Dendritic cell treated with granulocyte-macrophage colony-stimulating factor and Interleukin-4, amounts not matched to agents 40 ng/mL and 50 ng/mL, for 4 days (primary cell): Measurements from ENCODE around the gene CNTNAP2.

Experiments used
- H3K27ac Mint-ChIP-seq: one replicate; pipeline ENCODE4 v1.8.0; 2022; ENCODE audit warnings: mild to moderate bottlenecking, mixed read lengths
- H3K27me3 Mint-ChIP-seq: one replicate; pipeline ENCODE4 v1.8.0; 2022; ENCODE audit warnings: mild to moderate bottlenecking, mixed read lengths
- H3K36me3 Mint-ChIP-seq: one replicate; pipeline ENCODE4 v1.8.0; 2022; ENCODE audit warnings: low read depth, mixed read lengths
- H3K4me1 Mint-ChIP-seq: one replicate; pipeline ENCODE4 v1.8.0; 2022; ENCODE audit warnings: low read depth, mixed read lengths
- H3K4me3 Mint-ChIP-seq: one replicate; pipeline ENCODE4 v1.8.0; 2022; ENCODE audit warnings: mild to moderate bottlenecking, moderate library complexity, mixed read lengths
- H3K9me3 Mint-ChIP-seq: one replicate; pipeline ENCODE4 v1.8.0; 2022; ENCODE audit warnings: mixed read lengths
- intact Hi-C: fragments of 100-400 bp; cut with micrococcal nuclease; formaldehyde crosslinking; loops from one replicate; pipeline ENCODE4 v1.15.0; 2022

Gene CNTNAP2

GRCh38 chr7:147483634-147484292 lies 1367.2 kb downstream of the CNTNAP2 start:
- Mint-ChIP-seq H3K36me3 (no peaks in the 10 kb centered on the region), H3K4me3 (no peak overlapping the region), H3K27ac (no peak overlapping the region), H3K9me3 (peaks cover 13% of the 10 kb centered on the region), H3K27me3 (no peaks in the 10 kb centered on the region), H3K4me1 (no peaks in the 10 kb centered on the region)
- intact Hi-C loops: no loop called here

GRCh38 chr7:147485660-147486210 lies 1369.1 kb downstream of the CNTNAP2 start:
- intact Hi-C loops: no loop called here
- H3K4me3 Mint-ChIP-seq: no peak overlapping the region
- no peaks in the 10 kb centered on the region for H3K4me1 Mint-ChIP-seq
- no peaks in the 10 kb centered on the region for H3K27me3 Mint-ChIP-seq
- H3K9me3 Mint-ChIP-seq: peaks cover 17% of the 10 kb centered on the region
- no peak overlapping the region for H3K27ac Mint-ChIP-seq
- no peaks in the 10 kb centered on the region for H3K36me3 Mint-ChIP-seq

- H3K9me3 Mint-ChIP-seq: peaks cover 32% of the 10 kb centered on the region
Measured at GRCh38 chr7:147492606-147493005, 1376.0 kb downstream of the CNTNAP2 start.

GRCh38 chr7:147496209-147496608 lies 1379.6 kb downstream of the CNTNAP2 start:
- intact Hi-C loops: no loop called here
- no peaks in the 10 kb centered on the region for H3K36me3 Mint-ChIP-seq
- H3K4me3 Mint-ChIP-seq: no peak overlapping the region
- no peaks in the 10 kb centered on the region for H3K27me3 Mint-ChIP-seq
- H3K27ac Mint-ChIP-seq: no peak overlapping the region
- H3K9me3 Mint-ChIP-seq: peaks cover 32% of the 10 kb centered on the region
- H3K4me1 Mint-ChIP-seq: no peaks in the 10 kb centered on the region

More at GRCh38 chr7:147492606-147493005, 1376.0 kb downstream of the CNTNAP2 start:
- no peak overlapping the region for H3K27ac Mint-ChIP-seq
- H3K27me3 Mint-ChIP-seq: no peaks in the 10 kb centered on the region
- intact Hi-C loops: no loop called here
- no peaks in the 10 kb centered on the region for H3K4me1 Mint-ChIP-seq
- H3K36me3 Mint-ChIP-seq: no peaks in the 10 kb centered on the region
- H3K4me3 Mint-ChIP-seq: no peak overlapping the region

GRCh38 chr7:147497246-147497645 lies 1380.6 kb downstream of the CNTNAP2 start:
- H3K4me3 Mint-ChIP-seq: no peak overlapping the region

GRCh38 chr7:147498081-147498480 lies 1381.5 kb downstream of the CNTNAP2 start:
- Mint-ChIP-seq H3K36me3 (no peaks in the 10 kb centered on the region), H3K27me3 (no peaks in the 10 kb centered on the region), H3K4me1 (no peaks in the 10 kb centered on the region), H3K9me3 (peaks cover 34% of the 10 kb centered on the region), H3K4me3 (no peak overlapping the region), H3K27ac (no peak overlapping the region)
- intact Hi-C loops: no loop called here

More at GRCh38 chr7:147497246-147497645, 1380.6 kb downstream of the CNTNAP2 start:
- Mint-ChIP-seq H3K9me3 (peaks cover 32% of the 10 kb centered on the region), H3K27ac (no peak overlapping the region), H3K27me3 (no peaks in the 10 kb centered on the region), H3K36me3 (no peaks in the 10 kb centered on the region), H3K4me1 (no peaks in the 10 kb centered on the region)
- intact Hi-C loops: no loop called here

- Mint-ChIP-seq H3K4me1 (no peaks in the 10 kb centered on the region), H3K36me3 (no peaks in the 10 kb centered on the region), H3K27me3 (no peaks in the 10 kb centered on the region), H3K4me3 (no peak overlapping the region), H3K9me3 (peaks cover 39% of the 10 kb centered on the region), H3K27ac (no peak overlapping the region)
- intact Hi-C loops: no loop called here
Measured at GRCh38 chr7:147509035-147509501, 1392.5 kb downstream of the CNTNAP2 start.

- intact Hi-C loops: no loop called here
- H3K4me1 Mint-ChIP-seq: no peaks in the 10 kb centered on the region
- no peak overlapping the region for H3K27ac Mint-ChIP-seq
- no peaks in the 10 kb centered on the region for H3K27me3 Mint-ChIP-seq
- no peaks in the 10 kb centered on the region for H3K36me3 Mint-ChIP-seq
- peaks cover 44% of the 10 kb centered on the region for H3K9me3 Mint-ChIP-seq
- H3K4me3 Mint-ChIP-seq: no peak overlapping the region
Measured at GRCh38 chr7:147509541-147510200, 1393.1 kb downstream of the CNTNAP2 start.

GRCh38 chr7:147510201-147510542 lies 1393.6 kb downstream of the CNTNAP2 start:
- intact Hi-C loops: no loop called here
- H3K4me3 Mint-ChIP-seq: no peak overlapping the region
- peaks cover 49% of the 10 kb centered on the region for H3K9me3 Mint-ChIP-seq
- H3K36me3 Mint-ChIP-seq: no peaks in the 10 kb centered on the region
- no peak overlapping the region for H3K27ac Mint-ChIP-seq
- no peaks in the 10 kb centered on the region for H3K4me1 Mint-ChIP-seq
- no peaks in the 10 kb centered on the region for H3K27me3 Mint-ChIP-seq

GRCh38 chr7:147510923-147511322 lies 1394.3 kb downstream of the CNTNAP2 start:
- Mint-ChIP-seq H3K27ac (no peak overlapping the region), H3K4me3 (no peak overlapping the region), H3K4me1 (no peaks in the 10 kb centered on the region), H3K9me3 (peaks cover 53% of the 10 kb centered on the region), H3K27me3 (no peaks in the 10 kb centered on the region), H3K36me3 (no peaks in the 10 kb centered on the region)
- intact Hi-C loops: no loop called here

- Mint-ChIP-seq H3K27ac (no peak overlapping the region), H3K4me3 (no peak overlapping the region), H3K36me3 (no peaks in the 10 kb centered on the region), H3K9me3 (peaks cover 52% of the 10 kb centered on the region), H3K4me1 (no peaks in the 10 kb centered on the region), H3K27me3 (no peaks in the 10 kb centered on the region)
- intact Hi-C loops: no loop called here
Measured at GRCh38 chr7:147513451-147513850, 1396.8 kb downstream of the CNTNAP2 start.

GRCh38 chr7:147516391-147516790 lies 1399.8 kb downstream of the CNTNAP2 start:
- H3K4me3 Mint-ChIP-seq: no peak overlapping the region
- H3K27me3 Mint-ChIP-seq: no peaks in the 10 kb centered on the region
- H3K4me1 Mint-ChIP-seq: no peaks in the 10 kb centered on the region
- H3K27ac Mint-ChIP-seq: no peak overlapping the region
- intact Hi-C loops: no loop called here
- peaks cover 53% of the 10 kb centered on the region for H3K9me3 Mint-ChIP-seq
- no peaks in the 10 kb centered on the region for H3K36me3 Mint-ChIP-seq

- Mint-ChIP-seq H3K4me1 (no peaks in the 10 kb centered on the region), H3K27me3 (no peaks in the 10 kb centered on the region), H3K4me3 (no peak overlapping the region), H3K9me3 (peaks cover 49% of the 10 kb centered on the region), H3K27ac (no peak overlapping the region), H3K36me3 (no peaks in the 10 kb centered on the region)
- intact Hi-C loops: no loop called here
Measured at GRCh38 chr7:147519062-147519461, 1402.5 kb downstream of the CNTNAP2 start.

GRCh38 chr7:147523056-147523455 lies 1406.5 kb downstream of the CNTNAP2 start:
- H3K4me1 Mint-ChIP-seq: no peaks in the 10 kb centered on the region
- no peaks in the 10 kb centered on the region for H3K36me3 Mint-ChIP-seq
- intact Hi-C loops: no loop called here

More at GRCh38 chr7:147523056-147523455, 1406.5 kb downstream of the CNTNAP2 start:
- H3K27me3 Mint-ChIP-seq: no peaks in the 10 kb centered on the region
- H3K4me3 Mint-ChIP-seq: no peak overlapping the region
- no peak overlapping the region for H3K27ac Mint-ChIP-seq
- H3K9me3 Mint-ChIP-seq: peaks cover 25% of the 10 kb centered on the region
